ENCODE results near the gene MDK.

The MDK gene

DNA sequence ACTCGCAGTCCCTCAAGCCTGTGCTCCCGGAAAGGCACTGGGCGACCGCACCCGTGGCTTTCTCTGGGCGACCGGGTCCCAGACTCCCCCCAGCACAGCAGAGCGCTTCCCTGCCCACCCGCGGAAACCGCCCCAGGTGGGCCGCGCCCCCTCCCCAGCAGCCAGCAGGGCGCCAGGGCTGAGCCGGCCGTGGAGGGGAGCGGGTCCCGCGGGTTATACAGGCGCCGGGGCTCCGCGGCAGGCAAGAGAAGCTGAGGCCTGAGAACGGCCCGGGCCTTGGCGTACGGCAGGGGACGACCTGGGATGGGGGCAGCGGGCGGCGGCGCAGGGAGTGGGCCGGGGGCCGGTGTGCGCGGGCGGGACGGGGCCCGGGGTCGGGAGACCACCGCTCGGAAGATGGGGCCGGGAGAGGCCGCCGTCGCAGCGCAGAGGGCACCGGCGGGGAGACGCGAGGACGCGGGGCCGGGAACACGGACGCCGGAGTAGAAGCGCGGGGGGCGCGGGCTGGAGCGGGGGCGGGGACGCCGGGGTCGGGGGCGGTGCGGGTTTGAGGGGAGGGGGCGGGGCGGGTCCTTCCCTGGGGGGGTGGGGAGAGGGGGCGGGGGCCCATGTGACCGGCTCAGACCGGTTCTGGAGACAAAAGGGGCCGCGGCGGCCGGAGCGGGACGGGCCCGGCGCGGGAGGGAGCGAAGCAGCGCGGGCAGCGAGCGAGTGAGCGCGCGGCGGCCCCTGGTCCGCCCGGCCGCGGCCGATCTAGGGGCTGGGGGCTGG is at the start of gene MDK:
MDK (plus strand) TSS at position 622 of the 771 bp plus-strand sequence. CDS start 389 bp downstream, outside the sequence.
- Histone ChIP-seq H3K36me3 (ENCODE audit: insufficient read depth, low read length) (no peaks in the 10 kb centered on the region; the same call in 1 of the 2 replicates), H3K27ac (peak within 1 kb of the TSS; percentile 46; the same call in 1 of the 2 replicates), H3K9me3 (ENCODE audit: low read depth, low read length) (no peaks in the 10 kb centered on the region), H3K4me3 (peak within 1 kb of the TSS; percentile 90), H3K9ac (ENCODE audit: insufficient read length) (peak within 1 kb of the TSS; percentile 74)
- DNase-seq (ENCODE audit: low read depth, low spot score), result no peak
- TF ChIP-seq EZH2 (IDR thresholded peaks at IDR 0.05) (no peak), POLR2AphosphoS5 (IDR thresholded peaks at IDR 0.05; ENCODE audit: borderline replicate concordance, low read depth, low read length) (no peak), FOXP2 (optimal IDR thresholded peaks at IDR 0.05; ENCODE audit: control extremely low read depth, extremely low read length, insufficient read depth) (no peak)

DNA sequence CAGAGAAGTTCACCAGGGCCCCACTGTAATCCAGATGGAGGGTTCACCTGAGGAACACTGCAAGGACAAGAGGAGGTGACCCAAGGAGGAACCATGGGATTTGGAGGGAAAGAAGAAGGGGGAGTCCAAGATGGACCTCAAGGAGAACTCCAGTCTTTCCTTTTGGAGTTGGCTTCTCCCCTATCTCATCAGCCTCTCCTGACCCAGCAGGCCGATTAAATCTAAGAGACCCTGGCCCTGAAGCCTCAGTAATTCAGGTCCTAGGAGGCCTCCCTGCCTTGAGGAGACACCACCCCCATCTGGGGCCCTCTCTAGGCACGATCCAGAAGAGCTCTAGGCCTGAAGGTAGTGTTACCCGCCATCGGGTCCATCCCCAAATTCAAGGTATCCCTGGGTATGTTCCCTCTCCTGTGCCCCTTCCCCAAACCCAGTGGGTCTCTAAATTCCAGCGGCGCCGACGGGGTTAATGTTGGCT is 49.3 kb upstream of the MDK start:
- H3K9ac ChIP-seq (ENCODE audit: insufficient read length), result no peak overlapping the region

DNA sequence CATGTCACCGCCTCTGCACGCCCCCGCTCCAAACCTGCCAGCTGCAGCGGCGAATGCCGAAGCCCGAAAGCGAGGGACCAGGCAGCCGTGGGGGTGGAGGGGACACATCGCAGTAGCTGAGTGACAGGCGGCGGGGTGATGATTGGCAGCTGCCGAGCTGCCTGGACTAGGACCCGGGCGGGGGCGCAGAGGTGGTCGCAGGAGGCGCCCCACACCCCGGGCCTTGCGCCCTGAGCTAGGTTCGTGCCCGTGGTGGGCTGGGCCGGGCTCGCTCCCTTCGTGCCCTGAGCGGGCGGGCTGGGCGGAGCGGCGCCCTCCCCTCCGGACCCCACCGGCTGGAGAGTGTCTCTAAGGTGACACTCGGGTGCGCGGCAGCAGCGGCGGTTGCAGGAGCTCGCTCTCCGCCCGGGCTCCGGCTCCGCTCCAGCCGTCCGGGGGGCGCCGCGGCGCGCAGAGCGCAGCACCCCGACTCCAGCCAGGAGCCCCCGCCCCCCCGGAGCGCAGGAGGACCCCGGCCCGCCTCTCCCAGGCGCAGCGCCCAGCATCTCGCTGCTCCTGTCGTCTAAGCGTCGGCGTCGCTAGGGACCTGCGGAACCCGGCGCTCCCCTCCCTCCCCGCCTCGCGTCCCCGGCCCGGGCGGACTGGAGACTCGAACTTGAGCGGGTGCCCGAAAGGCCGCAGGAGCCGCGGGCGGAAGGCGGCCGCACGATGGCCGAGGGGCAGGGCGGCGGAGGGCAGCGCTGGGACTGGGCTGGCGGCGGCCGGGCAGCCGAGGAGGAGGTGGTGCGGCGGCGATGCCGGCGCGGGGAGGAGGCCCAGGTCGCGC is 48.7 kb upstream of the MDK start:
- Histone ChIP-seq H3K9ac (ENCODE audit: insufficient read length) (no peak overlapping the region), H3K9me3 (ENCODE audit: low read depth, low read length) (no peaks in the 10 kb centered on the region), H3K27ac (no peak overlapping the region), H3K36me3 (ENCODE audit: insufficient read depth, low read length) (no peaks in the 10 kb centered on the region), H3K4me3 (no peak overlapping the region)
- DNase-seq (ENCODE audit: low read depth, low spot score), result no peak
- no peak for TF ChIP-seq POLR2AphosphoS5 (IDR thresholded peaks at IDR 0.05; ENCODE audit: borderline replicate concordance, low read depth, low read length)
- no peak for TF ChIP-seq FOXP2 (optimal IDR thresholded peaks at IDR 0.05; ENCODE audit: control extremely low read depth, extremely low read length, insufficient read depth)
- TF ChIP-seq EZH2 (IDR thresholded peaks at IDR 0.05), result no peak

More for the DNA sequence above, 49.3 kb upstream of the MDK start:
- TF ChIP-seq EZH2 (IDR thresholded peaks at IDR 0.05) (no peak), POLR2AphosphoS5 (IDR thresholded peaks at IDR 0.05; ENCODE audit: borderline replicate concordance, low read depth, low read length) (no peak), FOXP2 (optimal IDR thresholded peaks at IDR 0.05; ENCODE audit: control extremely low read depth, extremely low read length, insufficient read depth) (no peak)
- Histone ChIP-seq H3K4me3 (no peak overlapping the region), H3K9me3 (ENCODE audit: low read depth, low read length) (no peaks in the 10 kb centered on the region), H3K27ac (no peak overlapping the region), H3K36me3 (ENCODE audit: insufficient read depth, low read length) (no peaks in the 10 kb centered on the region)
- no peak for DNase-seq (ENCODE audit: low read depth, low spot score)

DNA sequence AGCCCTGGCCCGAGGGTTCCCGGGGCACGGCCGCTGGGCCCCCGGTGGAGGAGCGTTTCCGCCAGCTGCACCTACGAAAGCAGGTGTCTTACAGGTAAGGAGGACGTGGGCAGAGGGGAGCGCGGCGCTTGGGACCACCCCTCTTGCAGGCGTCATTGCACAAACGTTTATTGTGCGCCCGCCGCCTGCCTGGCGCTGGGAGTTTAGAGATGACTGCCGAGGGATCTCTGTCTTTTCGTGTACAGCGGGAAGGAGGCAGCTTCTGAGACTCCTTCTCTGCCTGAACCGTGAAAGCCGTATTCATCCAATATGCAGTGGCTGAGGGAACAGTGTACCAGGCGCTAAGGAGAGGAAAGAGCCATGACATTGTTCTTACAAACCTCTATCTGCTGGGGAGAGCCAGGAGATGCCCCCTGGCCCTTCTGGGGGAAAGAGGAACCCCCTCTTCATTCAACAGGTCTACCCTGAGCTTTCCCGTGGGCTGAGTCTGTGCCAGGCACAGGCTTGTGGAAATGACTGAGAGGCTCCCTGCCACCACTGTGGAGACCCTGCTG is 48.0 kb upstream of the MDK start:
- DNase-seq (ENCODE audit: low read depth, low spot score), result no peak
- Histone ChIP-seq H3K27ac (no peak overlapping the region), H3K4me3 (no peak overlapping the region), H3K9me3 (ENCODE audit: low read depth, low read length) (no peaks in the 10 kb centered on the region), H3K9ac (ENCODE audit: insufficient read length) (no peak overlapping the region), H3K36me3 (ENCODE audit: insufficient read depth, low read length) (no peaks in the 10 kb centered on the region)
- no peak for TF ChIP-seq EZH2 (IDR thresholded peaks at IDR 0.05)
- TF ChIP-seq POLR2AphosphoS5 (IDR thresholded peaks at IDR 0.05; ENCODE audit: borderline replicate concordance, low read depth, low read length), result no peak
- no peak for TF ChIP-seq FOXP2 (optimal IDR thresholded peaks at IDR 0.05; ENCODE audit: control extremely low read depth, extremely low read length, insufficient read depth)

- no peak overlapping the region for H3K4me3 ChIP-seq
- H3K9ac ChIP-seq (ENCODE audit: insufficient read length), result no peak overlapping the region
- H3K36me3 ChIP-seq (ENCODE audit: insufficient read depth, low read length), result no peaks in the 10 kb centered on the region
- H3K27ac ChIP-seq, result no peak overlapping the region
- TF ChIP-seq EZH2 (IDR thresholded peaks at IDR 0.05), result no peak
- no peak for TF ChIP-seq FOXP2 (optimal IDR thresholded peaks at IDR 0.05; ENCODE audit: control extremely low read depth, extremely low read length, insufficient read depth)
- TF ChIP-seq POLR2AphosphoS5 (IDR thresholded peaks at IDR 0.05; ENCODE audit: borderline replicate concordance, low read depth, low read length), result no peak
- no peaks in the 10 kb centered on the region for H3K9me3 ChIP-seq (ENCODE audit: low read depth, low read length)
- DNase-seq (ENCODE audit: low read depth, low spot score), result no peak
Observed at GRCh38 chr11:46334211-46334610, 47.3 kb upstream of the MDK start.

- DNase-seq (ENCODE audit: low read depth, low spot score), result no peak
- H3K9ac ChIP-seq (ENCODE audit: insufficient read length), result no peak overlapping the region
- H3K4me3 ChIP-seq, result no peak overlapping the region
- H3K27ac ChIP-seq, result peak overlapping the region; percentile 78
- H3K36me3 ChIP-seq (ENCODE audit: insufficient read depth, low read length), result no peaks in the 10 kb centered on the region
- no peaks in the 10 kb centered on the region for H3K9me3 ChIP-seq (ENCODE audit: low read depth, low read length)
- TF ChIP-seq FOXP2 (optimal IDR thresholded peaks at IDR 0.05; ENCODE audit: control extremely low read depth, extremely low read length, insufficient read depth) (no peak), EZH2 (IDR thresholded peaks at IDR 0.05) (no peak), POLR2AphosphoS5 (IDR thresholded peaks at IDR 0.05; ENCODE audit: borderline replicate concordance, low read depth, low read length) (no peak)
Observed at GRCh38 chr11:46335271-46335670, 46.2 kb upstream of the MDK start.

DNA sequence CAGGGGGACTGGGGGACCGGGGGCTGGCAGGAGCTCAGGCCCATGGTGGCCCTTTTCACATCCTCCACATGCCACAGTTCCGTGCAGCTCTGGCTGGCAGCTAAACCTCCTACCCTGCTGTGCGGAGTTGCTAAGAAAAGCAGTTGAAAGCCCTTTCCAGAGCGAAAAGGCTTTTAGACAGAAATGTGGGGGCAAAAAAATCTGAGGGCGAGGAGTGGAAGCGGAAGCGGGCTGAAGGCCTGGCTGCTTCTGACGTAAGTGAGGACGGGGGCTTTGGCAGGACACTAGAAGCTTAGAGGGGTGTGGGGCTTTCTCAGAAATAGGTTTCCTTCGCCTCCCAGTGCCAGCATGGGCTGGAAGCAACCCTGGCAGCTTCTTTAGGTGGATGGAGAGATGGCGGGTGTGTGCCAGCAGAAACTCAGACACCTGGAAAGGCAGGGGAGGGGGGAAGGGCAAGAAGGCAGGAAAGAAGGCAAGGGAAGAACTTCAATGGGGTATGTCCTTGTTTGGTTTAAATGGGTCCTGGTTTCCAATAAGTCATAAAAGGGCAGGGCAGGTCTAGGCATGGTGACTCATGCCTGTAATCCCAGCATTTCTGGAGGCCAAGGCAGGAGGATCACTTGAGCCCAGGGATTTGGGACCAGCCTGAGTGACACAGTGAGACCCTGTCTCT is 45.4 kb upstream of the MDK start:
- no peak for DNase-seq (ENCODE audit: low read depth, low spot score)
- Histone ChIP-seq H3K27ac (peak overlapping the region; percentile 78), H3K9ac (ENCODE audit: insufficient read length) (no peak overlapping the region), H3K4me3 (no peak overlapping the region), H3K36me3 (ENCODE audit: insufficient read depth, low read length) (no peaks in the 10 kb centered on the region), H3K9me3 (ENCODE audit: low read depth, low read length) (no peaks in the 10 kb centered on the region)
- no peak for TF ChIP-seq POLR2AphosphoS5 (IDR thresholded peaks at IDR 0.05; ENCODE audit: borderline replicate concordance, low read depth, low read length)
- no peak for TF ChIP-seq FOXP2 (optimal IDR thresholded peaks at IDR 0.05; ENCODE audit: control extremely low read depth, extremely low read length, insufficient read depth)
- TF ChIP-seq EZH2 (IDR thresholded peaks at IDR 0.05), result no peak
